ENCODE measurements around the gene ZYG11A. TPM values are rescaled to one million over a fixed set of nuclear protein-coding genes. Genes with fewer than 3 reads are reported as not detected.
"Not testable (repeated sequence)": the region's sequence is repeated elsewhere in the genome, so short reads cannot be mapped to it uniquely, and the experiment has no call there.

Gene ZYG11A
- polyA plus RNA-seq (2011; rRNA removed) = 0.94 and 1.3 TPM in 2 replicates
- 1.5 and 2.0 TPM in 2 replicates for polyA minus RNA-seq (2011; rRNA and poly(A)+ RNA removed)

DNA sequence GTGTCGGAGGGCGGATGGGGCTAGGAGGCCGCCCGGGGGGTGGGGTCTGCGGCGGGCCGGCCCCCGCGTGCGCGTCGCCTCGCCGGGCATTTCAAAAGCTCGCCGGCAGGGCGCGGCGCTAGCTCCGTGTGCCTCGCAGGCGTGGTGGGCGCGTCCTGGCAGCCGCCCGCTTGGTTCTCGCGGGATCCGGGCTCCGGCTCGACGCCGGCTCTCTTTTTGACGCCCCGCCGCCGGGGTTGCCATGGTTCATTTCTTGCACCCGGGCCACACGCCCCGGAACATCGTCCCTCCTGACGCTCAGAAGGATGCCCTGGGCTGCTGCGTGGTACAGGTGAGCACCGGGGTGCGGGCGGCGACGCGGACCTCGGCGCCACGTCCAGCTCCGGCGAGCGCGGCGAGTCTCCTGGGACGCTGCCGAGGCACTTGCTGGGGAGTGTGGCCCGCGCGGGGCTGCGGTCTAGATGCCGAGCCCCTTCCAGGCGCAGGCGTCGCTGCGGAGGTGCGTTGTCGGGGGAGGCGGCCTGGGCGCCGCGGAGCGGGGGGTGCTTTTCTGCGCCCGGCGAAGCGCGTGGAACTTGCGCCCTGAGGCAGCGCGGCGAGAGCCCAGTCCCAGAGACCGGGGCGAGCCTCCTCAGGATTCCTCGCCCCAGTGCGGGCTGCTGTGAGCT is at the start of gene ZYG11A:
Gene ZYG11A (plus strand): TSS at position 118 of the 668 bp plus-strand sequence. CDS start 124 bp downstream, at position 242.
- TF ChIP-seq, protein P1, sequence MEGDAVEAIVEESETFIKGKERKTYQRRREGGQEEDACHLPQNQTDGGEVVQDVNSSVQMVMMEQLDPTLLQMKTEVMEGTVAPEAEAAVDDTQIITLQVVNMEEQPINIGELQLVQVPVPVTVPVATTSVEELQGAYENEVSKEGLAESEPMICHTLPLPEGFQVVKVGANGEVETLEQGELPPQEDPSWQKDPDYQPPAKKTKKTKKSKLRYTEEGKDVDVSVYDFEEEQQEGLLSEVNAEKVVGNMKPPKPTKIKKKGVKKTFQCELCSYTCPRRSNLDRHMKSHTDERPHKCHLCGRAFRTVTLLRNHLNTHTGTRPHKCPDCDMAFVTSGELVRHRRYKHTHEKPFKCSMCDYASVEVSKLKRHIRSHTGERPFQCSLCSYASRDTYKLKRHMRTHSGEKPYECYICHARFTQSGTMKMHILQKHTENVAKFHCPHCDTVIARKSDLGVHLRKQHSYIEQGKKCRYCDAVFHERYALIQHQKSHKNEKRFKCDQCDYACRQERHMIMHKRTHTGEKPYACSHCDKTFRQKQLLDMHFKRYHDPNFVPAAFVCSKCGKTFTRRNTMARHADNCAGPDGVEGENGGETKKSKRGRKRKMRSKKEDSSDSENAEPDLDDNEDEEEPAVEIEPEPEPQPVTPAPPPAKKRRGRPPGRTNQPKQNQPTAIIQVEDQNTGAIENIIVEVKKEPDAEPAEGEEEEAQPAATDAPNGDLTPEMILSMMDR (IDR thresholded peaks at IDR 0.05; ENCODE audit: insufficient read depth, low read depth, low read length) = peak; percentile 28; the same call in 1 of the 2 replicates
- Histone ChIP-seq H3K27me3 (ENCODE audit: control insufficient read depth, insufficient read depth, low read length) (no peaks in the 10 kb centered on the region), H3K4me3 (ENCODE audit: low read depth, low read length) (peak within 1 kb of the TSS; percentile 57), H3K36me3 (ENCODE audit: control insufficient read depth, insufficient read depth, low read length) (no peaks in the 10 kb centered on the region)
- POLR2A ChIA-PET = interaction anchor here (0.6 kb wide), 1 partner anchor 10 kb away, joined by 4 read pairs; no protein-coding TSS in a partner anchor
- peak; percentile 11 for DNase-seq (ENCODE audit: low read depth)
- CTCF ChIA-PET = interaction anchor here (1.0 to 1.7 kb wide), 4 partner anchors 11 to 21 kb away, joined by 3 to 5 read pairs (median 4); no protein-coding TSS in a partner anchor

DNA sequence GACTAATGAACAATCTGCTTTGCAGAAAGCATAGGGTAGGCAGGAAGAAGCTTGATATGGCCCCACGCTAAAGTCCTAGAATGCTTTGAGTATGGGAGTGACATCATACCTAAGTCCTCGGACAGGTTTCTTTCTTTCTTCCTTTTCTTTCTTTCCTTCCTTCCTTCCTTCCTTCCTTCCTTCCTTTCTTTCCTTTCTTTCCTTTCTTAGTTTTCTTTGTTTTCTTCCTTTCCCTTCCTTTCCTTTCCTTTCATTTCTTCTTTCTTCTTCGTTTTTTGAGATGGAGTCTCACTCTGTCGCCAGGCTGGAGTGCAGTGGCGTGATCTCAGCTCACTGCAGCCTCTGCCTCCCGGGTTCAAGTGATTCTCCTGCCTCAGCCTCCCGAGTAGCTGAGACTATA is 48.8 kb upstream of the ZYG11A start:
- H3K27me3 ChIP-seq (ENCODE audit: control insufficient read depth, insufficient read depth, low read length); DNase-seq (ENCODE audit: low read depth); POLR2A ChIA-PET; H3K36me3 ChIP-seq (ENCODE audit: control insufficient read depth, insufficient read depth, low read length); H3K4me3 ChIP-seq (ENCODE audit: low read depth, low read length): not testable (repeated sequence)
- CTCF ChIA-PET = interaction anchor here (1.0 to 1.1 kb wide), 2 partner anchors 10 to 13 kb away, joined by 3 to 4 read pairs; no protein-coding TSS in a partner anchor

DNA sequence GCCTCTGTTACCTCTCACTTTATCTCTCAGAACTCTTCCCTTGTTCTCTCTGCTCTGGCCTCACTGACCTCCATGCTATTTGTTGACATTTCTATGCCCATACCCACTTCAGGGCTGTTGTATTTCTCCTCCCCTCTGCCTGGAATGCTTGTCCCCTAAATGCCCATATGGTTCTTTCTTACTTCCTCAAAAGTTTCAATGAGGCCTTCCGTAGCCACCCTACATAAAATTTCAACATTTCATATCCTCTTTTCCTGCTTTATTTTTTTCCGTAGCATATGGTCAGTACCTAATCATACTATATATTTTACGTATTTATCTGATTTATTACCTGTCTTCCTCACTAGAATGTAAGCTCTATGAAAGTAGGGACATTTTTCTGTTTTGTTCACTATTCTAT is 47.1 kb upstream of the ZYG11A start:
- TF ChIP-seq, protein P1 (IDR thresholded peaks at IDR 0.05; ENCODE audit: insufficient read depth, low read depth, low read length) = no peak
- ChIA-PET CTCF (interaction anchor here (0.6 kb wide), 1 partner anchor 10 kb away, joined by 3 read pairs; no protein-coding TSS in a partner anchor), POLR2A (no interaction called here)
- Histone ChIP-seq H3K36me3 (ENCODE audit: control insufficient read depth, insufficient read depth, low read length) (no peaks in the 10 kb centered on the region), H3K27me3 (ENCODE audit: control insufficient read depth, insufficient read depth, low read length) (no peaks in the 10 kb centered on the region), H3K4me3 (ENCODE audit: low read depth, low read length) (no peak overlapping the region)
- DNase-seq (ENCODE audit: low read depth) = no peak

DNA sequence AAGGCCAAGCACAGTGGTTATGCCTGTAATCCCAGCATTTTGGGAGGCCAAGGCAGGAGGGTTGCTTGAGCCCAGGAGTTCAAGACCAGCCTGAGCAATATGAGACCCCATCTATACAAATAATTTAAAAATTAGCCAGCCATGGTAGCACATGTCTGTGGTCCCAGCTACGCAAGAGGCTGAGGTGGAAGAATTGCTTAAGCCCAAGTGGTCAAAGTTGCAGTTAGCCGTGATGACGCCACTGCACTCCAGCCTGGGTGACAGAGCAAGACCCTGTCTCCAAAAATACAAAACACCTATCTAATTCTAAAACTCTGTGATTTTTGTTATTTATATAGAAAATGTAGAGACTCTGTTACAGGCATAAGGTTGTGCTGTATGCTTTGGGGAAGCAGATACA is 44.2 kb upstream of the ZYG11A start:
- Histone ChIP-seq H3K27me3 (ENCODE audit: control insufficient read depth, insufficient read depth, low read length) (no peaks in the 10 kb centered on the region), H3K4me3 (ENCODE audit: low read depth, low read length) (no peak overlapping the region), H3K36me3 (ENCODE audit: control insufficient read depth, insufficient read depth, low read length) (no peaks in the 10 kb centered on the region)
- TF ChIP-seq, protein P1 (IDR thresholded peaks at IDR 0.05; ENCODE audit: insufficient read depth, low read depth, low read length) = no peak
- ChIA-PET CTCF (no interaction called here), POLR2A (no interaction called here)
- no peak for DNase-seq (ENCODE audit: low read depth)

DNA sequence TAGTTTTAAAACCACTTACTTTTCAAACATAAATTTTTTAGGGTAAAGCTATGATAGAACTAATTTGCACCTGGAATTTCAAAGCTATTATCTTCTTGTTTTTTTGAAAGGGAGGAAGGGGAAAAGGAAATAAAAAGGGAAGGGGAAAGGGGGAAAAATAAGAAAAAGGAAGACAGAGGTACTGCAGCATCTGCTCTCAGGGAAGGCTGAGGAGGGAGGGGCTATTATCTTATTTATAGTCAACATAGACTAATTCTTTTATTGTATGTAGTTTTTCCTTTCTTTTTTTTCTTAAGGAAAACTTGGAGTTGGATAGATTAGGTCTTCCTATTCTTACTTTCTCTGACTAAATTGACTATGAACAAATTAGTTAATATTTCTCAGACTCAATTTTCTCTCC is 41.5 kb upstream of the ZYG11A start:
- ChIA-PET CTCF (interaction anchor here (0.6 to 1.3 kb wide), 3 partner anchors 9 to 673 kb away, joined by 3 to 7 read pairs (median 3); no protein-coding TSS in a partner anchor), POLR2A (no interaction called here)
- Histone ChIP-seq H3K4me3 (ENCODE audit: low read depth, low read length) (no peak overlapping the region), H3K27me3 (ENCODE audit: control insufficient read depth, insufficient read depth, low read length) (no peaks in the 10 kb centered on the region), H3K36me3 (ENCODE audit: control insufficient read depth, insufficient read depth, low read length) (peaks cover 6% of the 10 kb centered on the region)
- TF ChIP-seq, protein P1 (IDR thresholded peaks at IDR 0.05; ENCODE audit: insufficient read depth, low read depth, low read length) = no peak
- DNase-seq (ENCODE audit: low read depth) = no peak

DNA sequence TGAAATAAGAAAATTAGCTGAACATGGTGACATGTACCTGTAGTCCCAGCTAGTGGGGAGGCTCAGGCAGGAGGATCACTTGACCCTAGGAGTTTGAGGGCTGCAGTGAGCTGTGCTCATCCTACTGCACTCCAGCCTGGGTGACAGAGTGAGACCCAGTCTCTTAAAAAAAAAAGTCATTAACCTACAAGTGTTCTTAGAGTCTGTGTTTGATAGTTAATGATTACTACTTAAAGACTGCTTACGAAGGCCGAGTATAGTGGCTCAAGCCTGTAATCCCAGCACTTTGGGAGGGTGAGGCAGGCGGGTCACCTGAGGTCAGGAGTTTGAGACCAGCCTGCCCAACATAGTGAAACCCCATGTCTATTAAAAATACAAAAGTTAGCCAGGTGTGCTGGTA is 38.5 kb upstream of the ZYG11A start:
- H3K36me3 ChIP-seq (ENCODE audit: control insufficient read depth, insufficient read depth, low read length); H3K4me3 ChIP-seq (ENCODE audit: low read depth, low read length); DNase-seq (ENCODE audit: low read depth); POLR2A ChIA-PET; H3K27me3 ChIP-seq (ENCODE audit: control insufficient read depth, insufficient read depth, low read length): not testable (repeated sequence)
- CTCF ChIA-PET = interaction anchor here (0.6 to 1.1 kb wide), 3 partner anchors 10 to 47 kb away, joined by 3 to 4 read pairs (median 4); no protein-coding TSS in a partner anchor
